ENCODE measurements around the gene TSSC4. TPM values are rescaled to one million over a fixed set of nuclear protein-coding genes. Genes with fewer than 3 reads are reported as not detected.

Gene TSSC4
- polyA plus RNA-seq, 1 experiment: 30.5 TPM

DNA sequence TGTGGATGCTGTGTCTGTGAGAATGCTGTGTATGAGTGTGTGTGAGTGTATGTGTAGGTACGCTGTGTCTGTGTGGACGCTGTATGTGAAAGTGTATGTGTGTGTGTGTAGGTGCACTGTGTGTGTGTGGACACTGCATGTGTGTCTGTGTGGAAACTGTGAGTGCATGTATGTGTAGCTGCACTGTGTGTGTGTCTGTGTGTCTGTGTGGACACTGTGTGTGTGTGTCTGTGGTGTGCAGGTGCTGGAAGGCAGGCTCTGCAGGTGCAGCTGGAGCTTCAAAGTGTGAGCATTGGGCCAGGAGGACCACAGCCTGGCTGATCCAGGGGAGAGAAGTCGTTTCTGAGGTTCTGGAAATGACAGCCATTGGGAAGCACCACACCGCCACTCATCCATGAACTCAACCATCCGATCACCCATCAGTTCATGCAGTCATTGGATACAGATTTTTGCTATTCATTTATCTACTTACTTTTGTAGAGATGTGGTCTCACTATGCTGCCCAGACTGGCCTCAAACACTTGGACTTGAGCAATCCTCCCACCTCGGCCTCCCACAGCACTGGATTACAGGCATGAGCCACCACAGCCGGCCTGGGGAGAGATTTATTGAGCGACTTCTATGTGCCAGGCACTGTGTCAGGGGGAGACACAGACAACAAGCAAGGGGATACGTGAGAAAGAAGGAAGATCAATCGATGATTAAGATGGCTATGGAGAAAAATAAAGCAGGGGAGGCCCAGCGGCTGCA, 34.1 kb downstream of the TSSC4 start:
- ChIA-PET CTCF (no interaction called here), POLR2A (no interaction called here)
- DNase-seq (ENCODE audit: low read depth): no peak
- TF ChIP-seq, protein P1, sequence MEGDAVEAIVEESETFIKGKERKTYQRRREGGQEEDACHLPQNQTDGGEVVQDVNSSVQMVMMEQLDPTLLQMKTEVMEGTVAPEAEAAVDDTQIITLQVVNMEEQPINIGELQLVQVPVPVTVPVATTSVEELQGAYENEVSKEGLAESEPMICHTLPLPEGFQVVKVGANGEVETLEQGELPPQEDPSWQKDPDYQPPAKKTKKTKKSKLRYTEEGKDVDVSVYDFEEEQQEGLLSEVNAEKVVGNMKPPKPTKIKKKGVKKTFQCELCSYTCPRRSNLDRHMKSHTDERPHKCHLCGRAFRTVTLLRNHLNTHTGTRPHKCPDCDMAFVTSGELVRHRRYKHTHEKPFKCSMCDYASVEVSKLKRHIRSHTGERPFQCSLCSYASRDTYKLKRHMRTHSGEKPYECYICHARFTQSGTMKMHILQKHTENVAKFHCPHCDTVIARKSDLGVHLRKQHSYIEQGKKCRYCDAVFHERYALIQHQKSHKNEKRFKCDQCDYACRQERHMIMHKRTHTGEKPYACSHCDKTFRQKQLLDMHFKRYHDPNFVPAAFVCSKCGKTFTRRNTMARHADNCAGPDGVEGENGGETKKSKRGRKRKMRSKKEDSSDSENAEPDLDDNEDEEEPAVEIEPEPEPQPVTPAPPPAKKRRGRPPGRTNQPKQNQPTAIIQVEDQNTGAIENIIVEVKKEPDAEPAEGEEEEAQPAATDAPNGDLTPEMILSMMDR (IDR thresholded peaks at IDR 0.05; ENCODE audit: insufficient read depth, low read depth, low read length): no peak
- Histone ChIP-seq H3K27me3 (ENCODE audit: control insufficient read depth, insufficient read depth, low read length) (peaks cover 3% of the 10 kb centered on the region), H3K36me3 (ENCODE audit: control insufficient read depth, insufficient read depth, low read length) (no peaks in the 10 kb centered on the region), H3K4me3 (ENCODE audit: low read depth, low read length) (no peak overlapping the region)

DNA sequence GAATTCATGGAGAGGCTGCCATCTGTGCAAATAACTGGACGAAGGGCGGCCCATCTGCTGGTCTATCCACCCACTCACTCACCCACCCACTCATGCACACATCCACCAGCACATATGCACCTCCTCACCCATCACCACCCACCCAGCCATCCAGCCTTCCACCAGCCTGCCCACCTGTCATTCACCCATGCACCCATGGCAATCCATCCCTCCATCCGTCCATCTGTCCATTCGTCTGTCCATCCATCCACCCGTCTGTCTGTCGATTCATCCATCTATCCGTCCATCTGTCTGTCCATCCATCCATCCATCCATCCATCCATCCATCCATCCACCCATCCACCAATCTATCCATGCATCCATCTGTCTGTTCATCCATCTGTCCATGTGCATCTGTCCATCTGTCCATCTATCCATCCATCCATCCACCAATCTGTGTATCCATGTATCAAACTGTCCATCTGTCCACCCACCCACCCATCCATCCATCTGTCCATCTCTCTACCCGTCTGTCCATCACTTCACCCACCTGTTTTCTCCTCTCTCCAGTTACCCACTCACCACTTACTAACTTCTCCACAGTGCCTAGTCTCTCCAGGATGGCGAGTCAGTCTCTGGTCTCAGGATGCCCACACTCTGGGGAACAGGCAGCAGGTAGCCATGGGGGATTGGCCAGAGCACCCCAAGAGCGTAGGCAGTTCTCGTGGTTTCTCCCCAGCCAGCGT, 34.9 kb downstream of the TSSC4 start:
- no peak overlapping the region for H3K4me3 ChIP-seq (ENCODE audit: low read depth, low read length)
- TF ChIP-seq, protein P1 (IDR thresholded peaks at IDR 0.05; ENCODE audit: insufficient read depth, low read depth, low read length): no peak
- ChIA-PET POLR2A (no interaction called here), CTCF (interaction anchor here (0.6 to 1.0 kb wide), 2 partner anchors 15 to 96 kb away, joined by 3 read pairs; no protein-coding TSS in a partner anchor)
- peaks cover 3% of the 10 kb centered on the region for H3K27me3 ChIP-seq (ENCODE audit: control insufficient read depth, insufficient read depth, low read length)
- H3K36me3 ChIP-seq (ENCODE audit: control insufficient read depth, insufficient read depth, low read length): no peaks in the 10 kb centered on the region
- no peak for DNase-seq (ENCODE audit: low read depth)

DNA sequence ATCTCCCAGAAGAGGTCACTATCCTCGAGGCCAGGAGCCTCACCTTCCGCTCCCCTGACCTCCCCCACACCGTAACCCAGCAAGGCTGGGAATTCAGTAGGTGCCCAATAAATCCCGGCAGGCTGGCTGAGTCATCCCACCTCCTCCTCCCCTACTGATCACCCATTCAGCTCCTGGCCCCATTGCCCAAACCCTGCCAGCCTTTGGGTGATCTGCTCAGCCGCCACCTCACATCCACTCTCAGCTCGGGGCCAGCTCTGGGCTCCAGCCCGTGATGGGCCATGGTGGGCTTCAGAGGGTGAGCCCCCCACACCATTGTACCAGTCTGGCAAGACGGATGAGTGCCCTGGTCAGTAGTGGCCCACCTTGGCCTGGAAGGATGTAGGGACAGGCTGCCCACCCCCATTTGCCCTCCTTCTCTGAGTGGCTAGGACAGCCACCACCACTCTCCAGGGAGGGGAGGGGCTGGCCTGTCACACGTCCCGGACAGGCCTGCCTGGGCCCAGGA, 35.5 kb downstream of the TSSC4 start:
- peaks cover 5% of the 10 kb centered on the region for H3K27me3 ChIP-seq (ENCODE audit: control insufficient read depth, insufficient read depth, low read length)
- H3K4me3 ChIP-seq (ENCODE audit: low read depth, low read length): no peak overlapping the region
- TF ChIP-seq, protein P1 (IDR thresholded peaks at IDR 0.05; ENCODE audit: insufficient read depth, low read depth, low read length): no peak
- CTCF ChIA-PET: interaction anchor here (0.6 to 1.0 kb wide), 3 partner anchors 8 to 95 kb away, joined by 3 read pairs; no protein-coding TSS in a partner anchor
- no peak for DNase-seq (ENCODE audit: low read depth)
- POLR2A ChIA-PET: no interaction called here
- H3K36me3 ChIP-seq (ENCODE audit: control insufficient read depth, insufficient read depth, low read length): no peaks in the 10 kb centered on the region

DNA sequence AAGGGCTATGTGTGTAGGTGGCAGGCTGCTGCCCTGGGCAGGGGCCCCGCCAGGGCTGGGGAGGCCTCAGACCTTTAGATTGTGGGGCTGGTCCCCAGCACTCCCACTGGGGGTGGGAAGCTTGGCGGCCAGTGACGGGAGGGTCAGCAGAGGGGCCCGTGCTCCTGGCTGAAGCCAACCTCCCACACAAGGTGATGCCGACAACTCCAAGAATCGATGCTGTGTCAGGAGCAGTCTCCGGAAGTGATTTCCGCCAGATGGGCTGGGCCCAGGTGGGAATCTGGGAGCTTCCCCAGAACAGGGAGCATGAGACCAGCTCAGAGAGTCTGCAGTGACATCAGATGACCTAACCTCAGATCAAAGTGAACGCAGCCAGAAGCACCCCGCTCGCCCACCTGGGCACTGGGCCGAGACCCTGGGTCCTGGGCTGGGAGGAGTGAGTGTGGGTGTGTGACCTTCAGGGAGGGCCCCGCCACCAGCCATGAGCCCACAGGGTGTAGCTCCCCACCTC, 36.0 kb downstream of the TSSC4 start:
- POLR2A ChIA-PET: no interaction called here
- Histone ChIP-seq H3K27me3 (ENCODE audit: control insufficient read depth, insufficient read depth, low read length) (peaks cover 5% of the 10 kb centered on the region), H3K4me3 (ENCODE audit: low read depth, low read length) (no peak overlapping the region), H3K36me3 (ENCODE audit: control insufficient read depth, insufficient read depth, low read length) (no peaks in the 10 kb centered on the region)
- TF ChIP-seq, protein P1 (IDR thresholded peaks at IDR 0.05; ENCODE audit: insufficient read depth, low read depth, low read length): no peak
- no peak for DNase-seq (ENCODE audit: low read depth)
- CTCF ChIA-PET: interaction anchor here (1.0 kb wide), 3 partner anchors 9 to 94 kb away, joined by 3 to 5 read pairs (median 3); no protein-coding TSS in a partner anchor

DNA sequence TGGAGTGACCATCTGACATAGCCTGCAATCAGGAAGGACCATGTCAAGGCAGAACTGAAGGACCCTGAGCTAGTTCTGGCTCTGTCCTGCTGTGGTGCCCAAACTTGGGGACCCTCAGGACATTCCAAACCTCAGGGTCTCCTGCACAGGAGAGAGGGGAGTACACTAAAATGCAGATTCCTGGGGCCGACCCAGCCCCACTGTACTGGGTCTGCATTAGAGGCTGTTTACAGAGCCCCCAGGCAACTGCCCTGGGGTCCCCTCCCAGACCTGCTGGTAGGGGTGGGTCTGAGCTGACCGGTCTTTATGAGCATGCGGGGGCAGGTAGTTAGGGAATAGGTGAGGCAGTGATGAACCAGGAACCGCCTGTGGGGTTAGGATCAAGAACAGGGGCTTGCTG, 37.0 kb downstream of the TSSC4 start:
- H3K27me3 ChIP-seq (ENCODE audit: control insufficient read depth, insufficient read depth, low read length): peaks cover 5% of the 10 kb centered on the region
- no peak for DNase-seq (ENCODE audit: low read depth)
- no peak overlapping the region for H3K4me3 ChIP-seq (ENCODE audit: low read depth, low read length)
- CTCF ChIA-PET: interaction anchor here (1.0 kb wide), 1 partner anchor 17 kb away, joined by 5 read pairs; no protein-coding TSS in a partner anchor
- TF ChIP-seq, protein P1 (IDR thresholded peaks at IDR 0.05; ENCODE audit: insufficient read depth, low read depth, low read length): no peak
- no peaks in the 10 kb centered on the region for H3K36me3 ChIP-seq (ENCODE audit: control insufficient read depth, insufficient read depth, low read length)
- POLR2A ChIA-PET: no interaction called here
